Spleen (tissue), 7 donors: ENCODE results near the gene FRS3.

Experiments used
- CTCF ChIP-seq, 11 experiments: fragments of 200-600 bp in 7 of 11; fragments of 450-650 bp in 4 of 11; sonication (generic) in 4 of 11; IDR thresholded peaks in 8 of 11; conservative IDR thresholded peaks in 3 of 11; 1 replicate in 7 of 11; 2 replicates in 4 of 11; pipeline versions ENCODE4 v1.4.0 to v1.8.0; 2016 to 2021; ENCODE audit warnings: antibody characterized with exemption in 11 of 11, inconsistent platforms in 4 of 11, mild to moderate bottlenecking in 1 of 11
- POLR2A ChIP-seq, 3 donors: fragments of 450-650 bp; IDR thresholded peaks; one replicate each; pipeline ENCODE4 v1.5.1; 2017; ENCODE audit warnings: antibody characterized with exemption in 3 of 3, mild to moderate bottlenecking in 1 of 3
- POLR2AphosphoS5 ChIP-seq, 3 donors: sonication (generic); formaldehyde crosslinking; IDR thresholded peaks; one replicate each; pipeline ENCODE4 v1.5.1; 2017; ENCODE audit warnings: antibody characterized with exemption in 3 of 3
- donor health status: DM: no; HTN: no; CAD: no; lungs with moderate emphysema.
- donor health status: DM: no; HTN: no; CAD: no.
- donor health status: DM: no; HTN: no; CAD: no.

GRCh38 chr6:41815587-41815986, 35.9 kb upstream of the FRS3 start:
- TF ChIP-seq CTCF (IDR thresholded peaks at IDR 0.05 in 8 of 11, conservative IDR thresholded peaks at IDR 0.05 in 3 of 11) (no peak), POLR2A (IDR thresholded peaks at IDR 0.05) (no peak), POLR2AphosphoS5 (IDR thresholded peaks at IDR 0.05) (no peak)
